Mammary epithelial cell (primary cell): ENCODE data around the gene TENM4.

Source experiments
- CTCF ChIP-seq, 2 donors: IDR thresholded peaks in 1 of 2; conservative IDR thresholded peaks in 1 of 2; 2 replicates each; pipeline ENCODE4 v1.5.1; 2011 to 2012; ENCODE audit warnings: inconsistent platforms in 2 of 2, low read length in 2 of 2, mild to moderate bottlenecking in 2 of 2, control low read depth in 1 of 2, low read depth in 1 of 2; ENCODE audit not compliant: insufficient read depth in 1 of 2; ENCODE audit errors: extremely low read depth in 1 of 2
- EZH2 ChIP-seq: IDR thresholded peaks from 2 replicates; pipeline ENCODE4 v1.6.1; 2012; ENCODE audit warnings: low read length, inconsistent platforms, borderline replicate concordance

- TF ChIP-seq CTCF (conservative IDR thresholded peaks at IDR 0.05 in 1 of 2, IDR thresholded peaks at IDR 0.05 in 1 of 2; ENCODE audit: extremely low read depth in 1 of 2, insufficient read depth in 1 of 2, low read depth in 1 of 2, low read length in 2 of 2) = no peak
- no peak for TF ChIP-seq EZH2
These were observed 255.5 kb downstream of the TENM4 start for GRCh38 chr11:79185351-79185750.
